HG03571 (cell line): ENCODE results near the gene BMERB1.

Source experiments
- ATAC-seq: cut with Tn5 transposase; IDR thresholded peaks from one replicate; pipeline ENCODE4 v1.9.1; 2021; ENCODE audit not compliant: unreplicated experiment

BMERB1 gene

GRCh38 chr16:15493466-15494180 lies 59.2 kb downstream of the BMERB1 start:
- no peak for ATAC-seq

GRCh38 chr16:15494236-15494635 lies 59.8 kb downstream of the BMERB1 start:
- ATAC-seq: no peak

DNA sequence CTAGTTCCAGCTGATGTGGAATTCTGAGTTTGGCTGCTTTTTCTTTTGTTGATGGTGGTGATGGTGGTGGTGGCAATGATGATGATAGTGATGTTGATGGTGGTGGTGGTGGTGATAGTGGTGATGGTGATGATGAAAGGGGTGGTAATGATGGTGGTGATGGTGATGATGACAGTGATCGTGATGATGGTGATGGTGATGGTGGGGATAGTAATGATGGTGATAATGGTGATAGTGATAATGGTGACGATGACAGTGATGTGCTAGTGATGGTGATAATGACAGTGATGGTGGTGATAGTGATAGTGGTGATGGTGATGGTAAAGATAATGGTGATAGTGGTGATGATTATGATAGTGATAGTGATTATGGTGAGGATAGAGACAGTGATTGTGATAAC lies 61.5 kb downstream of the BMERB1 start:
- ATAC-seq: no peak

DNA sequence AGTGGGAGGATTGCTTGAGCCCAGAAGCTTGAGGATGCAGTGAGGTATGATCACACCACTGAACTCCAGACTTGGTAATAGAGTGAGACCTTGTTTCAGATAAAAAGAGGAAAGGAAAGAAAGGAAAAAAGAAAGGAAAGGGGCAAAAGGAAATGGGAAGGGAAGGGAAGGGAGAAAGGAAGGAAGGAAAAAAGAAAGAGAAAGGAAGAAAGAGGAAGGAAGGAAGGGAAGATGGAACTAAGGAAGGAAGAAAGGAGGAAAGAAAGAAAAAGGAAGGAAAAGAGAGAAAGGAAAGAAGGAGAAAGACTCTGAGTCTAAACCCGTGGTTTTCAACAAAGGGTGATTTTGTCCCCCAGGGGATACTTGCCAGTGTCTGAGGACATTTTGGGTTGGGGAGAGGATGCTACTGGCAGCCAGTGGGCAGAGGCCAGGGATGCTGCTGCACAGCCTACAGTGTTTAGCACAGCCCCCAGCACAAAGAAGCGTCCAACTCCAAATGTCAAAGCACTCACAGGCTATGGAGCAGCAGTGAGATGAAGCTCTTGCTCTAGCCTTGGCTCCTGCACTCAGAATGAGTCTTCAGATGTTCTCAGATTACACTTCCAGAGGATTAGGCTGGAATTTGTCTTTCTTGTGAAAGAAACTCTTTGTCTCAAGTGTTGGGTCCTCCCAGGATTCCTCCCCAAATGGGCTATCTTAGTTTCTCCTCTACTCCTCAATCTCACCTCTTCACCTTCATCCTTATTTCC lies 64.2 kb downstream of the BMERB1 start:
- ATAC-seq: no peak

DNA sequence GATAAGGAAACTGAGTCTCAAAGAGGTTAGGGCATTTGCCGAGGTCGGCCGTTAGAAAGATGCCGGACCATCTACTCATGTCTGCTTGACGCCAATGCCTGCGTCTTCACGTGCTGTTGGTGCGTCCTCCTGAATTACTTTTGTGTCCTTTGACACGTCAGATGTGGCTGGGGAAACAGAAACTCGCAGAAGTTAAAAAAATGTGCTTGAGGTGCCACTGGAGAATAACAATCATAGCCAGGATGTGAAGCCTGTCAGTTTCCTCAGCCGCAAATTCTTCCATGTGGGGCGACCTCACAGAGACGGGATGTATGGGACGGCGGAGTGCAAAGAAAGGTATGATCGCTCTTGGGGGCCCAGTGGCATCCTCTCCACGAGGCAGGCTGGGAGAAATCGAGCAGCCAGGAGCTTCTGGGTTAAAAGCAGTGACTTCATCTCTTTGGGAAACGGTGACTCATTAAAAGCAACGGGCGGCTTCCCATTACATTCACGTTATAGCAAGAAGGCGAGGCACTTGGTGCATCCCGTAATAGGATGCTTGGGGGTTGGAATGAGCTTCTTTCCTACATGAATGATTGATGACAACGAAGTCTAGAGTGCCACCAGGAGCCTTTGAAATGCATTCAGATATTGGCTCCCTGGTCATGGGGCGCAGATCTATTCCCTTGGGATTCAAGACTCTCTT lies 67.8 kb downstream of the BMERB1 start:
- ATAC-seq: no peak

DNA sequence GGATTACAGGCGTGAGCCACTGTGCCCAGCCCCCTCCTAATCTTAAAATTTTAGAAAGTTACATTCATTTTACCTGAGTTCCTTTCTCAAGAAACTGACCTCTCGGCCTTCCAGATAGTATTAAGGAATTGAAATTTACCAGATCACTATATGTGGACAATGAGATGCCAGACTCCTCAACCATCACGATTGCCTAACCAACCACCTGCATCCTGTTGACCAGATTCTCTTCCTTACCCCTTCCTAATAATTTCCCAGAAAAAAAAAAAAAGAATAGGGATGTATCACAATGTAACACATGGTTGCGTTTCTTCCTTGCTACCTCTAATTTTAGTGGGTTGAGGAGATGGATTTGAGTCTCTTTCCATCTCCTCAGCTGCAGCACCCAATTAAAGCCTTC lies 72.1 kb downstream of the BMERB1 start:
- no peak for ATAC-seq

GRCh38 chr16:15507301-15507958 lies 73.0 kb downstream of the BMERB1 start:
- no peak for ATAC-seq

- no peak for ATAC-seq
These were observed 73.7 kb downstream of the BMERB1 start for GRCh38 chr16:15507959-15508627.

DNA sequence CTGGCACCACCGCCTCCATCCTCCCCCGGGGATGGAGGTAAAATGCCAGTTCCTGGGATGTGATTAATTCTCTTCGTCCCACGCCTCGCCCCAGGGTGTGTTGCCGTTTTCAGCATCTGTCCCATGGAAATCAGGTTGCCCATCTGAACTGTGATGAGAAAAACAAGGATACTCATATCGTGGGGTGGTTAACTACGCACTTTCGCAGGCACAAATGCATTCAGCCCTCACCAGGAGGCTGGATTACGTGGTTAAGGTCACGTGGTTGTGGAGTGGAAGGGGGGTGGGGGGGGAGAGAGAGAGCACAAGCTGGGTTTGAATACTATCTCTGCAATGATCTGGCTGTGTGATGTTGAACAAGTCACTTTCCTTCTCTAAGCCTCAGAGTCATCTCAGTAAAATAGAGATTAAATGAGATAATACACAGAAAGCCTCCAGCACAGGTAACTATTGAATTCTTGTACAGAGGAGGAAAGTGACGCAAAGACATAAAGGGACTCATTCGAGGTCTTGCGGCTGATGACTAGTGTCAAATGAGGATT lies 74.7 kb downstream of the BMERB1 start:
- ATAC-seq: no peak

GRCh38 chr16:15509593-15510535 lies 75.5 kb downstream of the BMERB1 start:
- no peak for ATAC-seq

DNA sequence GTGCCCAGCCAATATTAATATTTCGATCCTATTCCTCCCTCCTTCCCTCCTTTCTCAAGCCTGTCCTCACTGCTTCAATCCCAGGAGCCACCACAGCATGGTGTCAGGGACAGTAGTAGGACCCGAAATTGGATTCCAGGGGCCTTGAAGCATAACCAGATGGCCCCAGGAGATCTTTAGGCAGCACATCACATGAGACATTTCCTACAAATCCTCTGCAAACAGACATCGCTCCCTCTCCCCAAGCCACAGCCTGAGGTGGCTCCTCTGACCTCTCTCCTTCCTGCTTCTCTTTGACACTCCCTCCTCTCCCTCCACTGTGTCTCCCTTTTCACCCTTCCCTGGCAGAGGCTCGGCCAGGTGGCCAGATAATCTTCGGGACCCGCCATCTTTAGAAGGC lies 76.6 kb downstream of the BMERB1 start:
- no peak for ATAC-seq

DNA sequence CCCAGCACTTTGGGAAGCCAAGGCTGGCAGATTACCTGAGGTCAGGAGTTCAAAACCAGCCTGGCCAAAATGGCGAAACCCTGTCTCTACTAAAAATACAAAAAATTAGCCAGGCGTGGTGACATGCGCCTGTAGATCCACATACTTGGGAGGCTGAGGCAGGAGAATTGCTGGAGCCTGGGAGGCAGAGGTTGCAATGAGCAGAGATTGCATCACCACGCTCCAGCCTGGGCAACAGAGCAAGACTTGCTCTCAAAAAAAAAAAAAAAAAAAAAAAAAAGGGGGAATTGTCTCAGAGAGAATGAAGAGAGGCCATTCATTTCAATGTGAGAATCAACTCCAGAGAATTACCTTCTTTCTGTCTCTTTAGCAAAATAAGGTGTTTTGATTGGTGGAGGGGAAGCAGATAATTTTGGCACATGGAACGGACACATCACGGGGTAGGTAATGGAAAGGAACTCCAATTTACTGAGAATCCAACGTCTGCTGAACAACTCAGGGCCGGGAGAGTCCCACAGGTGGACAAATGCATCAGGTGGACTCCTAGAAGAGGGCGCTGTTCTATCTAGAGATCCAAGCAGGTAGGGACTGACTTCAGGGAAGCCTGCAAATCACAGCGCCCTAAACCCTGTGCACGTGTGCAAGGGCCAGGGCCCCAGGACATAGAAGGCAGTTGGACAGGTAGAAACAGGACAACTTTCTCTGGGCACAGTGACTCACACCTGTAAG lies 77.5 kb downstream of the BMERB1 start:
- ATAC-seq: no peak

- ATAC-seq: no peak
These were observed 78.8 kb downstream of the BMERB1 start for GRCh38 chr16:15513156-15513555.

GRCh38 chr16:15515992-15516391 lies 81.6 kb downstream of the BMERB1 start:
- no peak for ATAC-seq

GRCh38 chr16:15516609-15517008 lies 82.2 kb downstream of the BMERB1 start:
- no peak for ATAC-seq

DNA sequence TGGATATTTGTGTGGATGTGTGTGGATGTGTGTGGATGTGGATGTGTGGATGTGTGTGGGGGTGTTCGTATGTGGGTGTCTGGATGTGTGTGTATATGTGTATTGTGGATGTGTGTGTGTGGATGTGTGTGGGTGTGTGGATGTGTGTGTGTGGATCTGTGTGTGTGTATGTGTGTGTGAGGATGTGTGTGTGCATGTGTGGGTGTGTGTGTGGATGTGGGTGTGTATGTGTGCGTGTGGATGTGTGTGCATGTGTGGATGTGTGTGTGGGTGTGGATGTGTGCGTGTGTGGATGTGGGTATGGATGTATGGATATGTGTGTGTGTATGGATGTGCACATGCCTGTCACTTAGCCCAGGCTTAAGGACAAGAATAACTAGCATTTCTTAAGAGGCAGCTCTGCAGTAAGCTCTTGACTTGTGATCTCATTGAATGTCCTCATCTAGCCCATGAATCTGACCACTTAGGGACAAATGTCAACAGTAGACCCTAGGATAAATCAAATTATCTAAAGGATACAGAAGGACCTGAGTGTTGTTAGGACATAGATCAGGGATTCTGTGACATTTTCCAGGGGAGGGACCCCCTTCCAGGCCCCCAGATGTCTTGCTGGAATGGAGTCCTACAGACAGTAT lies 83.5 kb downstream of the BMERB1 start:
- ATAC-seq: no peak

- no peak for ATAC-seq
These were observed 84.3 kb downstream of the BMERB1 start for GRCh38 chr16:15518381-15519351.
